Measurements from ENCODE around the gene MEGF11.

Gene MEGF11

GRCh38 chr15:66110864-66111263 is 142.7 kb downstream of the MEGF11 start:
- no peak for DNase-seq

DNA sequence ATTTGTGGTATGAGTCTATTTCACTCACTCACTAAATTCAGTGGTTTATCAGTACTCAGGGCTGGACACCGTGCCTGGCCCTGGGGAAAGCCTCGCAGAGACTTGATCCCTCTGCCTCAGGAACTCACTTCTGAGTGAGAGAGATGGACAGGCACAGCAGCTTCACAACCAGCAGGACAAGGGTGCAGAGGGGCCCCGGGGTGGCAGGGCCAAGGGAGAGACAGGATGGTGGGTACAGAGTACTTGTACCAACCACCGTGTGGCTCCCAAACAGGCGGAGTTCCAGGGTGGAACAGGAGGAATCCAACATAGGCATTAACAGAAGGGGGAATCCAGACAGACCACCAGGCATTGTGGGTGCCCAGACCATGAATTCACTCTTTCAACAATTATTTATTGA is 143.7 kb downstream of the MEGF11 start:
- DNase-seq = no peak

DNA sequence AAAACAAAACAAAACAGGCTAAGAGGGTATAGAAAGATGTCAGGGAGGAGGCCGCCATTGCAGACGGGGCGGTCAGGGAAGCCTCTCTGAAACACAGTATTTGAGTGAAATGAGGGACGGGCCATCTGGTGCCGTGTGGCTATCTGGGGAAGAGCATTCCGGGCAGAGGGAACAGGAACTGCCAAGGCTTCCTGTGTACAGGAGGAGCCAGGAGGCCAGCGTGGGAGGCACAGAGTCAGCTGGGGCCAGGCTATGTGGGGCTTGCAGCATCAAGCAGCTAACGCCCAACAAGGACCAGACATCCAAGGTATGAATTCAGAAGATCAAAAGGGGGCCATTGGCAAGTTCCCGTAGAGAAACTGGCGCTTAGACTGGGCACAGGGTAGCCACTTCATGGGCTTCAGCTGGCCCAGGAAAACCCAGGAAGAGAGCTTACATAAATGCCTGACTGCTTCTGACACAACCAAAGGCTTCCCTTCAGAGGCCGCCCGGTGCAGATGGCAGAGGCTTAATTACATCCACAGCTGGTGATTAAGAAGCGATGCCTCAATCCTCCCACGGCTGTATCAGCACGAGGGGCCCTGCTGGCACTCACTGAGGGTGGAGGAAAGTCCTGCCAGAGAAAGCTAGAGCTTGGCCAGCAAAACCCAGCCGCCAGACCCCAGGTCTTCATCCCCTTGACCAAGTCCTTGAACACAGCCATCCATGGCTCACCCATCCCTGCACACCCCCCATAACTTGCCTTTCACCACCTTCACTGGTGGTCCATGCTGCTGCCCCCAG is 144.9 kb downstream of the MEGF11 start:
- no peak for DNase-seq

- no peak for DNase-seq
Measured at GRCh38 chr15:66107070-66107469, 146.5 kb downstream of the MEGF11 start.

DNA sequence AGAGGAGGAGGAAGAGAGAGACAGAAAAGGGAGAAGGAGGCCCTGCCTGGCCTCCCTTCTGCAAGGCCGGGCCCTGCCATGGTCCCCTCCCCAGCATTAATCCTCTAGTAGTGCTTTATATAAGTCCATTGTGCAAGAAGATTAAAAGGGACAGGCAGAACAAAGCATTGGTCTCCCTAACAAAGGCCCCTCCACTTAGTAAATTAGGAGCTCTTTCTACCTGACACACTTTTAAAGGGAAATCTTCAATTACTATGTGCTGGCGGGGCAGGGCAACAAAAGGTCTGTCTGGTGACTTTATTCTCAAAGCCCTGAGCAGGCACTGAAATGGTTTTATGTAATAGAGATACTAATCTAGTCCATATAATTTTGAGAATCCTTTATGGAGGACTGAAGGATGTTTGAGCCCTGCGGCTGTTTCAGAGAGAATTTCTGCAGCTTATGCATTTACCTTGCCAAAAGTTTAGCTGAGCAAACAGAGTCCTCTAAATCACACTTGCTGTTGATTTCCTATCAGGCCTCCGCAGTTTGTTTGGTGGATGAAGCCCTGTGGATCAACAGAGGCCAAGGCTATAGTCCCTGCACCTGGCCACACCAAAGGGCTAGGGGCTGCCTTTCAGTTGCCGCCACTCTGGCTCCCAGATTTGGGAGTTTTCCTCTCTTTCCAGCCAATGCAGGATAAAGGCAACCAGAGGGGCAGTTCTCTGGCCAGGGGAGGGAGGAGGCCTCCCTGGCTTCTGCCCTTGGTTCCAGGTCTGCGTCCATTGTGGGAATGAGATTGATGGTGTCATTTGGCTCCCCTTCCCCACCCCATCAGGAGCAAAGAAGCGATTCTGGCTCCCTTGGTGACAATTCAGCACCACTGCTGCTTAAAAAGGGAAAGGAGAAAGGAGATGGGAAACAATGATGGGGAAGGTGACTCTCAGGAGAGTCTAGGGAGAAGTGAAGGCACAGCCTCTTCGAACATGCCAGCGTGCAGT is 148.0 kb downstream of the MEGF11 start:
- DNase-seq = peak; percentile 11

DNA sequence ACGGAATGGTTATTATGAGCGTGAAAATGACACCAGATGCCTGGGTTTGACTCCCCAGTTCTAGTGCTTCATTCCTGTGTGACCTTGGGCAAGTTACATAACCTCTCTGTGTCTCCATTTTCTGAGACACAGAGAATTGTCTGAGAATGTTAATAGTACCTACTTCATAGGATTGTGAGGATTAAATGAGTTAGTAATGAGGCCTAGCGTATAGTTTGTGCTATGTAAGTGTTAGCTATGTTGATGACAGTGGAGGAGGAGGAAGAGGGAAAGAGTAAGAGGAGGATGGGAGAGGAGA is 150.3 kb downstream of the MEGF11 start:
- no peak for DNase-seq

GRCh38 chr15:66102563-66103292 is 150.8 kb downstream of the MEGF11 start:
- no peak for DNase-seq

DNA sequence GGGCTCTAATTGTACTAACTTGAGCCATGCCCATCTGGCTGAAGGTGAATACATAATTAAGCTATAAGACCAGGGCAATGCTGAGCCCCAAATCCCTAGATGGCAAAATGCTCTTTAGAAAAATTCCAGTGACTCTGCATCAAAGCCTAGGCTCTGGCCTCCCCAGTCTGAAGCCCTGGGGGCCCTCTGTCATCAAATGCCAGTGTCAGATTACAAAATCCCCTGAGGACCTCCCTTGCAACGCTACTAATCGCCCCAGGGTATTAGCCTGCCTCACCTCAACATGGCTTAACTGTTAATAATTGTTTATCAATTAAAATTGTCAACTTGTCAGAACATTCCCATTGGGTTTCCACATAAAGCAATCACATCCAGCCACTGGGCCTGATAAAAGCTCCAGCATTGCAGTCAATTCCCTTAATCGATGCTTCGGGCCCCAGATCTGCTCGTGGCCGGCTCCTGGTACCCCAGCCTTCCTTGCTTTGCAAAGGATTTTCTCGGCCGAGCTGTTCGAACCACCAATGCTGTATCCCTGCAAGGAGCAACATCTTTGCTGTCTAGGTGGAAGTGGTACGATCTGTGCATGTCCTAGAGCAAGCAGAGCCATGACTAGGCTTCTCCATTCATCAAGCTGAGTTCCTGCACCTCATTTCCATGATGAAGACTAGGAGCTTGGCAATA is 151.7 kb downstream of the MEGF11 start:
- DNase-seq = peak; percentile 78

GRCh38 chr15:66100761-66101160 is 152.8 kb downstream of the MEGF11 start:
- DNase-seq = no peak

DNA sequence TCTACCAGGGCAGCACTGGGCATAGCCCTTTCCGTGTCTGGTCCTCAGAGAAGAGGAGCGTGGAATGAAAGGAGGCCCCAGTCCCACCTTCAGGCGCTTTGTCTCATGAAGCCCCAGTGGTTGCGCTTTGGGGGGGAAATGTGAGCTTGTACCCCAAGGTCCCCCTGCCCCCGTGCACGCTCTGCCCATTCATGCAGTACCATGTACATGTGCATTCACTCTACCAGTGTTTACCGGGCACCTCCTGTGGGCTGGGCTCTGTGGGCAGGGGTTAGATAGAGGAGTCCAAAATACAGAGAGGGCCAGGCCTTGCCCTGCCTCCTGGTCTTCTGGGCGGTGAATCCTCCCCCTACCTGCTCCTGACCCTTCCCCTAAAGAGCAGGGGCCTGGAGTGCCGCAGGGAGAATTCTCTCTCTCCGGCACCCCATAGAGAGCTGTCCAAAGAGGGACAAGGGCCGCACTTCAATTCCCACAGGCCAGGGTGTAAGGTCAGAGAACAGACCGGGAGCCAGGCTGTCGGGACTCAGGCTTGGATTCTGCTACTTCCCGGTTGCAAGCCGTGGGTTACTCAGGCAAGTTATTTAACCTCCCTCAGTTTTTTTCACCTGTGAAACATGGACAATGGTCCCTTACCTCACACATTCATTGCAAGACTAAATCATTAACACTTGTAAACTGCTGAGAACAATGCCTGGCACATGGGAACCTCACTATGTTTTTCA is 153.4 kb downstream of the MEGF11 start:
- DNase-seq = no peak

- no peak for DNase-seq
Measured at GRCh38 chr15:66098022-66098363, 155.6 kb downstream of the MEGF11 start.

GRCh38 chr15:66097151-66098021 is 156.2 kb downstream of the MEGF11 start:
- DNase-seq = no peak

DNA sequence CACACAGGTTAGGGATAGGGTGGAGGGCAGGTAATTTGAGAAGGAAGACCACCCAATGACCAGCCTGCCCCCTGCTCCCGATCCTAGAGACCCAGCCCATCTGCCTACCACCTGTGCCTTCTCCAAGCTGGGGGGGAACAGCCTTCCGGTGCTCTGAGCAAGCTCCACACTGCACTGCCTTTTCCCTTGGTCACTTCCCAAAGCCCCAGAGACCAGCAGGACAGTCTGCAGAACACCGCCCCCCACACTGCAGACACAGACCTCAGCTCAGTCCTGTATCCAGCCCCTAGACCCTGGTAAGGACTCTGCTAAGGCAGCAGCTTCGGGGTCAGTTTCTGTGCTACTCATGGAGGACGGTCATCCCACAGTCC is 156.9 kb downstream of the MEGF11 start:
- DNase-seq = no peak

- DNase-seq = no peak
Measured at GRCh38 chr15:66095871-66096687, 157.5 kb downstream of the MEGF11 start.

DNA sequence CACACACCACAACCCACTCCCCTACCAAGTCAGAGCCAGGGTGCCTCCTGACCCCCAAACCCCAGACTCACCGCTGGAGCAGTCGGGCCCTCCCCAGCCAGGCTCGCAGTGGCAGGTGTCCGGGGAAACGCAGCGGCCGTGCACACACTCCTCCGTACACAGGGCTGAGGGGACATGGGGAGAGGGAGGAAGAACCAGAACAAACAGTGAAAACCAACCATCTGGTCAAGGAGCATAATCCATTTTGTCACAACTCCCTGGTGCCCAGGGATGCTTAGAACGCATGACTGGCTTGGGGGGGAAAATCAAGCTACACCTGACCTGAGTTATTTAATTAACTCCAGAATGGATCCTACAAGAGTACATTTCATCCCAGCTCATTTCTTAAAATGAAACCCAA is 159.2 kb downstream of the MEGF11 start:
- no peak for DNase-seq

DNA sequence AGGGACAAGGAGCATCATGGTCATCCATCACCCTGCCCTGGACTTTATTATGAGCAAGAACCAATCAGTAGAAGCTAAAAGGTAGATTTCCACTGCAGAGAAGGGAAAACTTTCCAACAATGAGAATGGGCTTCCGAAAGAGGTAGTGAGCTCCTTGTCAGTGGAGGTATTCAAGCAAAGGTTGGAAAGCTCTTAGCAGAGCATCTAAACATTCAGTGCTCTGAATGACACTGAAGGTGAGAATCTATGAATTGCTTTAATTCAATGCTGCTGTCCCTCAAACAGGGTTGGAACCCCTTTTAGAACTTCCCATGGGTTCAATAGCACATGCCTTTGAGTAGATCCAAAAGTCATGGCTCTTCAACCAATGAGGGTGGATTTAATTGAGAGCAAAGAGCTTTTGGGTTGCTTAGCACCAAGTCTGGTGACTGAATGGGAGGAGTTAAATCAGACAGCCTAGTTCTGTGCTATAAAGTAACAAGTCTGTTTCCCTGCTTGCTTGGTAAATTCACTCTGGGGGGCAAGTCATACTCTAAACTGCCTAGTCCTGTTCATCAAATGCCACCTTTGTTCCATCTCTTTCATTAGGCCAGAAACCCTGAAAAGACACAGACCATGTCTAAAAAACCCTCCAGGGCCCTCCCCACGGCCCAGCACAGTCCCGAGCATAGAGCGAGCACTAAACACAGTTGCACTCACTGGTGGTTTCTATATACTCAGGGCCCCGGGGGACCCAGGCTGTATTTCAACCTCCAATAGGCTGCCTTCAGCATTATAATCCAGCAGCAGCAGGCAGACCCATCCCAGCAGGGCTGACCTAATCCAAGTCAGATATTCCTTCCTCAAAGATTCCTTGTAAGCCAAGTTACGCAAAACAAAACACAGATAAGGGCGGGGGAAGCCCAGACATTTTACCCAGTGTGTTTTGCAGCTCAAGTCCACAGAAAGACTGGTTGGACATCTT is 161.2 kb downstream of the MEGF11 start:
- no peak for DNase-seq

DNA sequence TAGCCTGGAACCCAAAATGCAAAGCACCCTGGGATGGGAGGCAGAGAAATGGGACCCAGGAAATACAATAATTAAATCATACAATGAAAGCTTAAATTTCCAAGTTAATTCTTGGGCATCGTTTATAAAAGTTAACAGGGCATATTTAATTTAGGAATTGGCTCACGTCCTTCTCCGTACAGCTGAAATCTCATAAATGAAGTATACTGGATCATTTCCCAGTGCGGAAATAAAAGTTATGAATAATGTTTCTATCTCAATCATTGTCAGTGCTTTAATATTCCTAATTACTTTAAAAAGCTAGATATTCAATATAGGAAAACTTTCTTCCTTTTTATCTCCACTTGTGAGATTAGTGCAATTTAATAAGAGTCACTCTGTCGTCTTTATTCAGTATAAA is 164.0 kb downstream of the MEGF11 start:
- DNase-seq = no peak

- DNase-seq = no peak
Measured at GRCh38 chr15:66089049-66089448, 164.5 kb downstream of the MEGF11 start.

DNA sequence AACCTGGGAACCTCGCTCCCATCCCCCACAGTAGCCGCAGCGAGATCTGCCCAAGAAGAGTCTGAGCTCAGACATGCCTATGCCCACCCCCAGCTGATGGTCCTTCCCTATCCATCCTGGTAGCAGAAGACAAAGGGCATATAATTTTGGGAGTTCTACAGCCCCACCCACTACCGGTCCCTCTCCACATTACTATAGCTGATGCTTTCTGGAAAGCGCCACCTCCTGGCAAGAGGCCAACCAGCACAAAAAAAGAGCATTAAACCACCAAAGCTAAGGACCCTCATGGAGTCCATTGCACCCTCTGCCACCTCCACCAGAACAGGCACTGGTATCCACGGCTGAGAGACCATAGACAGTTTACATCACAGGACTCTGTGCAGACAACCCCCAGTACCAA is 168.4 kb downstream of the MEGF11 start:
- no peak for DNase-seq

All from NCI-H146 (cell line).